Suprapubic skin (tissue), 2 donors: Measurements from ENCODE around the gene EOGT.

Experiments used
- EP300 ChIP-seq: sonication (generic); formaldehyde crosslinking; IDR thresholded peaks from one replicate; pipeline ENCODE4 v1.6.1; 2017; ENCODE audit warnings: antibody characterized with exemption
- POLR2A ChIP-seq, 2 donors: fragments of 450-650 bp; IDR thresholded peaks; one replicate each; pipeline ENCODE4 v1.6.1; 2017; ENCODE audit warnings: antibody characterized with exemption in 2 of 2, mild to moderate bottlenecking in 2 of 2, moderate library complexity in 2 of 2

- peak; percentile 71 to 75 for TF ChIP-seq POLR2A (IDR thresholded peaks at IDR 0.05)
- no peak for TF ChIP-seq EP300
Observed at GRCh38 chr3:69051756-69052471, 38.4 kb upstream of the EOGT start, which contains the start of gene TMF1.
